H9 (cell line): Measurements from ENCODE around the gene PPM1H. TPM values are rescaled to one million over a fixed set of nuclear protein-coding genes. Genes with fewer than 3 reads are reported as not detected.

Experiments
- DNase-seq: peaks from one replicate; pipeline ENCODE4 v3.0.0-alpha.2; 2017
- H2AFZ ChIP-seq: one replicate; pipeline ENCODE4 v1.6.1; 2013; ENCODE audit warnings: mild to moderate bottlenecking, low read length, control low read depth, moderate library complexity
- H2AK5ac ChIP-seq: 2 replicates; pipeline ENCODE4 v1.6.1; 2013; ENCODE audit warnings: low read length, control low read depth, mixed read lengths; ENCODE audit not compliant: insufficient read length
- H2BK120ac ChIP-seq: one replicate; pipeline ENCODE4 v1.6.1; 2013; ENCODE audit warnings: low read depth, mild to moderate bottlenecking, low read length, control low read depth, inconsistent platforms; ENCODE audit not compliant: poor library complexity, severe bottlenecking
- H2BK12ac ChIP-seq: 2 replicates; pipeline ENCODE4 v1.6.1; 2013; ENCODE audit warnings: low read length, control low read depth, mixed read lengths, low read depth; ENCODE audit not compliant: insufficient read length
- H2BK15ac ChIP-seq: 2 replicates; pipeline ENCODE4 v1.6.1; 2013; ENCODE audit warnings: low read depth, low read length, control low read depth
- H2BK20ac ChIP-seq: one replicate; pipeline ENCODE4 v1.6.1; 2013; ENCODE audit warnings: low read depth, mild to moderate bottlenecking, low read length, control low read depth, inconsistent platforms; ENCODE audit not compliant: poor library complexity, severe bottlenecking
- H2BK5ac ChIP-seq: 2 replicates; pipeline ENCODE4 v1.6.1; 2013; ENCODE audit warnings: low read length, control low read depth, mixed read lengths; ENCODE audit not compliant: insufficient read length
- H3K14ac ChIP-seq: 2 replicates; pipeline ENCODE4 v1.6.1; 2013; ENCODE audit warnings: low read length, control low read depth; ENCODE audit not compliant: insufficient read depth
- H3K18ac ChIP-seq: 2 replicates; pipeline ENCODE4 v1.6.1; 2013; ENCODE audit warnings: low read depth, mild to moderate bottlenecking, mixed read lengths, low read length, control low read depth; ENCODE audit not compliant: insufficient read length
- H3K23ac ChIP-seq: 2 replicates; pipeline ENCODE4 v1.6.1; 2013; ENCODE audit warnings: low read length, control low read depth, mixed read lengths, low read depth; ENCODE audit not compliant: insufficient read length
- H3K23me2 ChIP-seq: 2 replicates; pipeline ENCODE4 v1.6.1; 2013; ENCODE audit warnings: low read depth, mild to moderate bottlenecking, mixed read lengths, low read length, control low read depth; ENCODE audit not compliant: insufficient read length, poor library complexity, severe bottlenecking
- H3K27ac ChIP-seq: 2 replicates; pipeline ENCODE4 v1.5.1; 2013; ENCODE audit warnings: low read length, control low read depth, mixed read lengths, low read depth; ENCODE audit not compliant: insufficient read length
- H3K27me3 ChIP-seq: 2 replicates; pipeline ENCODE4 v1.6.1; 2013; ENCODE audit warnings: low read length, control low read depth, inconsistent platforms; ENCODE audit not compliant: insufficient read depth
- H3K4ac ChIP-seq: 2 replicates; pipeline ENCODE4 v1.6.1; 2013; ENCODE audit warnings: low read depth, mild to moderate bottlenecking, control low read depth, inconsistent platforms, low read length, moderate library complexity
- H3K4me1 ChIP-seq: 2 replicates; pipeline ENCODE4 v1.6.1; 2013; ENCODE audit warnings: low read length, control low read depth, inconsistent platforms; ENCODE audit not compliant: insufficient read depth
- H3K4me2 ChIP-seq: 2 replicates; pipeline ENCODE4 v1.6.1; 2013; ENCODE audit warnings: low read length, control low read depth, mixed read lengths; ENCODE audit not compliant: insufficient read length, insufficient read depth
- H3K56ac ChIP-seq: 2 replicates; pipeline ENCODE4 v1.6.1; 2013; ENCODE audit warnings: low read depth, mild to moderate bottlenecking, mixed read lengths, low read length, control low read depth; ENCODE audit not compliant: insufficient read length
- H3K79me1 ChIP-seq: 2 replicates; pipeline ENCODE4 v1.6.1; 2013; ENCODE audit warnings: low read depth, mild to moderate bottlenecking, moderate library complexity, low read length, control low read depth, inconsistent platforms; ENCODE audit not compliant: insufficient read depth, poor library complexity, severe bottlenecking
- H3K79me2 ChIP-seq: 2 replicates; pipeline ENCODE4 v1.6.1; 2013; ENCODE audit warnings: low read length, control low read depth, inconsistent platforms; ENCODE audit not compliant: insufficient read depth
- H3K9ac ChIP-seq: 2 replicates; pipeline ENCODE4 v1.6.1; 2013; ENCODE audit warnings: low read length, control low read depth, mixed read lengths; ENCODE audit not compliant: insufficient read length; ENCODE audit errors: extremely low read depth
- H3K9me3 ChIP-seq: one replicate; pipeline ENCODE4 v1.6.1; 2013; ENCODE audit warnings: low read depth, low read length, inconsistent platforms; ENCODE audit not compliant: control insufficient read depth
- H3T11ph ChIP-seq: one replicate; pipeline ENCODE4 v1.6.1; 2013; ENCODE audit warnings: mild to moderate bottlenecking, low read length, control low read depth, inconsistent platforms
- H4K20me1 ChIP-seq: one replicate; pipeline ENCODE4 v1.6.1; 2013; ENCODE audit not compliant: control insufficient read depth, insufficient read length, insufficient read depth
- H4K5ac ChIP-seq: 2 replicates; pipeline ENCODE4 v1.6.1; 2013; ENCODE audit warnings: low read depth, mild to moderate bottlenecking, mixed read lengths, low read length, control low read depth; ENCODE audit not compliant: insufficient read length
- H4K8ac ChIP-seq: replicated peaks from 2 replicates; pipeline ENCODE4 v1.6.1; 2013; ENCODE audit warnings: low read length, control low read depth, mixed read lengths, low read depth; ENCODE audit not compliant: insufficient read length
- H4K91ac ChIP-seq: 2 replicates; pipeline ENCODE4 v1.6.1; 2013; ENCODE audit warnings: low read depth, mild to moderate bottlenecking, moderate library complexity, mixed read lengths, low read length, control low read depth; ENCODE audit not compliant: insufficient read length
- H3K27ac Mint-ChIP-seq, 3 experiments: 2 replicates in 2 of 3; 3 replicates in 1 of 3; pipeline ENCODE4 v1.8.0; 2020 to 2021; ENCODE audit warnings: mixed read lengths in 3 of 3, mild to moderate bottlenecking in 1 of 3, moderate library complexity in 1 of 3
- H3K27me3 Mint-ChIP-seq: 2 replicates; pipeline ENCODE4 v1.8.0; 2021; ENCODE audit warnings: low read depth, mild to moderate bottlenecking, moderate library complexity, mixed read lengths
- H3K36me3 Mint-ChIP-seq, 3 experiments: 2 replicates in 2 of 3; 3 replicates in 1 of 3; pipeline ENCODE4 v1.8.0; 2020 to 2021; ENCODE audit warnings: low read depth in 3 of 3, mixed read lengths in 3 of 3; ENCODE audit not compliant: insufficient read depth in 1 of 3
- H3K4me1 Mint-ChIP-seq, 2 experiments: 2 replicates each; pipeline ENCODE4 v1.8.0; 2020; ENCODE audit warnings: mixed read lengths in 2 of 2
- H3K4me3 Mint-ChIP-seq, 2 experiments: 2 replicates in 1 of 2; 3 replicates in 1 of 2; pipeline ENCODE4 v1.8.0; 2020 to 2021; ENCODE audit warnings: mild to moderate bottlenecking in 2 of 2, mixed read lengths in 2 of 2, moderate library complexity in 1 of 2
- H3K9me3 Mint-ChIP-seq, 2 experiments: 2 replicates in 1 of 2; 3 replicates in 1 of 2; pipeline ENCODE4 v1.8.0; 2020; ENCODE audit warnings: mild to moderate bottlenecking in 2 of 2, mixed read lengths in 2 of 2, moderate library complexity in 1 of 2
- CTCF ChIP-seq: fragments of 200-600 bp; sonication (generic); conservative IDR thresholded peaks from 3 replicates; pipeline ENCODE4 v1.8.0; 2021; ENCODE audit warnings: antibody characterized with exemption, mild to moderate bottlenecking
- WGBS: extraction: QIAGEN DNeasy Blood & Tissue Kit; methylation state at CpG from one replicate; pipeline ENCODE4 v1.1.7; 2013; ENCODE audit warnings: missing lambda C conversion rate, low lambda C conversion rate, mixed read lengths; ENCODE audit not compliant: insufficient read length; ENCODE audit errors: extremely low coverage; 5-methylcytosine and 5-hydroxymethylcytosine counted together
- total RNA-seq: library from RNA; stranded (reverse); gene quantifications from 2 replicates; pipeline ENCODE4 v1.2.1, GENCODE V29; 2021

The PPM1H gene
- total RNA-seq, 1 experiment from 2014 or later: 22.1 TPM

GRCh38 chr12:62772416-62772955, 162.5 kb downstream of the PPM1H start:
- no peak for DNase-seq
- WGBS: no CpG with 5 or more reads among the region's 4 CpGs

More at GRCh38 chr12:62772416-62772955, 162.5 kb downstream of the PPM1H start:
- no peak overlapping the region for H3K14ac ChIP-seq
- no peak overlapping the region for H3K27ac ChIP-seq
- no peaks in the 10 kb centered on the region for H3K9me3 ChIP-seq
- peaks cover 3% of the 10 kb centered on the region; the same call in 1 of the 2 replicates for H3K4me1 ChIP-seq
- H3K4me2 ChIP-seq: no peak overlapping the region
- H3K27me3 ChIP-seq: no peaks in the 10 kb centered on the region
- no peak overlapping the region for H4K8ac ChIP-seq
- H3K27ac Mint-ChIP-seq: peak overlapping the region in 2 of 3 experiments; percentile 13 to 17; a peak in 2 of 7 replicates
- H4K5ac ChIP-seq: no peak overlapping the region
- H3K18ac ChIP-seq: no peak overlapping the region
- H2BK120ac ChIP-seq: no peak overlapping the region
- no peaks in the 10 kb centered on the region for H3K79me1 ChIP-seq
- H2AK5ac ChIP-seq: no peak overlapping the region
- no peaks in the 10 kb centered on the region for H3K9me3 Mint-ChIP-seq
- H2BK5ac ChIP-seq: no peak overlapping the region
- no peak overlapping the region for H2BK12ac ChIP-seq
- H3K4me3 Mint-ChIP-seq: no peak overlapping the region
- no peak overlapping the region for H3K23ac ChIP-seq
- H2AFZ ChIP-seq: no peak overlapping the region
- peaks cover 0 to 2% (median 0%) of the 10 kb centered on the region in 3 experiments; a peak in 2 of 7 replicates for H3K36me3 Mint-ChIP-seq
- no peaks in the 10 kb centered on the region for H3K23me2 ChIP-seq
- no peak overlapping the region for H3T11ph ChIP-seq
- no peak overlapping the region for H3K56ac ChIP-seq
- TF ChIP-seq CTCF: no peak
- H3K79me2 ChIP-seq: no peaks in the 10 kb centered on the region
- H3K4ac ChIP-seq: no peak overlapping the region
- no peaks in the 10 kb centered on the region for H3K27me3 Mint-ChIP-seq
- H3K9ac ChIP-seq: no peak overlapping the region
- H3K4me1 Mint-ChIP-seq: peaks cover 26 to 34% of the 10 kb centered on the region in 2 experiments
- no peak overlapping the region for H2BK15ac ChIP-seq
- H4K91ac ChIP-seq: no peak overlapping the region
- no peaks in the 10 kb centered on the region for H4K20me1 ChIP-seq
- H2BK20ac ChIP-seq: no peak overlapping the region
